K562 (cell line): ENCODE measurements around the gene CPTP. TPM values are rescaled to one million over a fixed set of nuclear protein-coding genes. Genes with fewer than 3 reads are reported as not detected.

Experiments used
- CBX1 ChIP-seq: sonication (generic); IDR thresholded peaks from 2 replicates; pipeline ENCODE4 v1.6.1; 2016; ENCODE audit warnings: antibody characterized with exemption, low read depth, mild to moderate bottlenecking
- CCAR2 ChIP-seq: fragments of 200-400 bp; formaldehyde crosslinking; IDR thresholded peaks from 2 replicates; pipeline ENCODE4 v1.6.1; 2017; ENCODE audit warnings: mild to moderate bottlenecking, low read depth, low read length
- CGGBP1 ChIP-seq: fragments of 250-450 bp; sonication (Bioruptor Pico); IDR thresholded peaks from 2 replicates; pipeline ENCODE4 v1.9.0; 2021; ENCODE audit warnings: mild to moderate bottlenecking
- ETV6 ChIP-seq, 3 experiments: fragments of 150-350 bp in 1 of 3; sonication (generic) in 1 of 3; formaldehyde crosslinking in 1 of 3; IDR thresholded peaks; 2 replicates each; pipeline versions ENCODE4 v1.6.1 to v1.8.0; 2014 to 2022; ENCODE audit warnings: borderline replicate concordance in 2 of 3, low read depth in 2 of 3, antibody characterized with exemption in 1 of 3, low read length in 1 of 3, mild to moderate bottlenecking in 1 of 3, missing genetic modification reagents in 1 of 3
- FIP1L1 ChIP-seq: fragments of 200-400 bp; formaldehyde crosslinking; IDR thresholded peaks from 2 replicates; pipeline ENCODE4 v1.6.1; 2018; ENCODE audit warnings: mild to moderate bottlenecking, low read depth, low read length; ENCODE audit not compliant: poor library complexity, severe bottlenecking
- FOXJ3 ChIP-seq: sonication (generic); formaldehyde crosslinking; IDR thresholded peaks from 2 replicates; pipeline ENCODE4 v1.4.0; 2020; ENCODE audit warnings: mild to moderate bottlenecking, missing genetic modification reagents
- MNT ChIP-seq, 2 experiments: fragments of 450-650 bp; conservative IDR thresholded peaks; 2 replicates each; pipeline ENCODE4 v1.6.1; 2017; ENCODE audit warnings: mild to moderate bottlenecking in 2 of 2, moderate library complexity in 2 of 2
- MTF1 ChIP-seq: fragments of 250-450 bp; sonication (Bioruptor Pico); IDR thresholded peaks from 2 replicates; pipeline ENCODE4 v1.9.0; 2021; ENCODE audit warnings: moderate library complexity, mild to moderate bottlenecking, inconsistent platforms, borderline replicate concordance
- OTX1 ChIP-seq: fragments of 450-650 bp; formaldehyde crosslinking; IDR thresholded peaks from 2 replicates; pipeline ENCODE4 v1.4.0; 2022; ENCODE audit warnings: mild to moderate bottlenecking
- RERE ChIP-seq: sonication (generic); formaldehyde crosslinking; IDR thresholded peaks from 2 replicates; pipeline ENCODE4 v1.8.0; 2023; ENCODE audit warnings: missing genetic modification reagents, mild to moderate bottlenecking, borderline replicate concordance
- SMARCA4 ChIP-seq: fragments of 450-650 bp; IDR thresholded peaks from 2 replicates; pipeline ENCODE4 v1.6.1; 2016
- TRIM25 ChIP-seq: fragments of 450-650 bp; IDR thresholded peaks from 2 replicates; pipeline ENCODE4 v1.7.0; 2016; ENCODE audit warnings: borderline replicate concordance
- YY1 ChIP-seq, 3 experiments: IDR thresholded peaks; 2 replicates each; pipeline ENCODE4 v1.6.1; 2011; ENCODE audit warnings: low read length in 2 of 3, mild to moderate bottlenecking in 2 of 3, moderate library complexity in 2 of 3, borderline replicate concordance in 1 of 3, control low read depth in 1 of 3, low read depth in 1 of 3; ENCODE audit not compliant: insufficient read depth in 3 of 3, insufficient replicate concordance in 2 of 3, control insufficient read depth in 1 of 3, insufficient read length in 1 of 3; ENCODE audit errors: extremely low read depth in 1 of 3
- ZKSCAN1 ChIP-seq: fragments of 150-350 bp; IDR thresholded peaks from 2 replicates; pipeline ENCODE4 v1.6.1; 2016; ENCODE audit warnings: low read depth, low read length
- ZNF146 ChIP-seq: IDR thresholded peaks from one replicate; pipeline ENCODE4 v1.6.1; 2018; ENCODE audit warnings: missing compliant biosample characterization; ENCODE audit not compliant: unreplicated experiment
- polyA plus RNA-seq, 8 experiments: library from polyadenylated mRNA; depleted of rRNA in 4 of 8; stranded (reverse) in 5 of 8; unstranded in 3 of 8; fragments of >200 nt; fragmentation: Nextera tagmentation in 2 of 8; fragmentation: Illumina TruSeq in 1 of 8; extraction: Ambion mirVana in 2 of 8; extraction: Trizol in 1 of 8; gene quantifications; 2 replicates each; pipeline versions ENCODE4 v1.2.1 to v1.2.3, GENCODE V29; 2011 to 2014; ENCODE audit warnings: inconsistent platforms in 1 of 8, missing spikeins in 1 of 8
- total RNA-seq, 7 experiments: library from RNA; depleted of rRNA in 6 of 7; stranded (reverse); fragments of >200 nt in 6 of 7; fragmentation: Illumina TruSeq in 2 of 7; extraction: Trizol in 2 of 7; gene quantifications; 2 replicates each; pipeline versions ENCODE4 v1.2.1 to v1.2.3, GENCODE V29; 2011 to 2021; ENCODE audit warnings: low replicate concordance in 1 of 7

CPTP gene
- total and polyA plus RNA-seq, 9 of the 15 experiments (the other 6 are each of a cell fraction or from before 2014, with no cell fraction given): 0.11 to 25.8 (median 3.5) TPM

- 0 out of 2 replicates have a peak, but pooled peaks have one; percentile 9 for TF ChIP-seq RERE (CRISPR knock-in tag)
- TF ChIP-seq FIP1L1: peak; percentile 81
- no peak for TF ChIP-seq TRIM25
- no peak for TF ChIP-seq CCAR2
- no peak for TF ChIP-seq OTX1
- peak; percentile 3; the same call in 1 of the 2 replicates for TF ChIP-seq ZKSCAN1
- no peak for TF ChIP-seq ZNF146 (CRISPR knock-in tag)
- TF ChIP-seq CBX1: no peak; the same call in 1 of the 2 replicates
- no peak for TF ChIP-seq MTF1 (CRISPR knock-in tag)
- no peak for TF ChIP-seq ETV6 (IDR thresholded peaks at IDR 0.05; ENCODE audit: borderline replicate concordance in 1 of 2, low read depth in 2 of 2, low read length in 1 of 2)
- TF ChIP-seq ETV6 (CRISPR knock-in tag; IDR thresholded peaks at IDR 0.05; ENCODE audit: borderline replicate concordance): no peak
- TF ChIP-seq YY1 (IDR thresholded peaks at IDR 0.05; ENCODE audit: borderline replicate concordance in 1 of 3, control insufficient read depth in 1 of 3, extremely low read depth in 1 of 3, insufficient read depth in 3 of 3, insufficient read length in 1 of 3, insufficient replicate concordance in 2 of 3, low read depth in 1 of 3, low read length in 2 of 3): no peak
- TF ChIP-seq SMARCA4: no peak
- TF ChIP-seq MNT (conservative IDR thresholded peaks at IDR 0.05): peak in 1 of 2 experiments; percentile 78; a peak in 3 of 4 replicates
- no peak for TF ChIP-seq FOXJ3 (CRISPR knock-in tag)
- no peak for TF ChIP-seq CGGBP1 (CRISPR knock-in tag)
These were observed at the start of gene CPTP, which contains the start of gene INTS11 (continued) for GRCh38 chr1:1324524-1325287.
